ENCODE measurements around the gene AATK. TPM values are rescaled to one million over a fixed set of nuclear protein-coding genes. Genes with fewer than 3 reads are reported as not detected.

AATK gene
- total and polyA plus RNA-seq, 2 of the 13 experiments (the other 11 are each of a cell fraction or from before 2014, with no cell fraction given): 2.9 to 8.4 TPM

- TF ChIP-seq ATF3 (CRISPR knock-in tag; IDR thresholded peaks at IDR 0.05) (peak; percentile 58), ZNF556 (CRISPR knock-in tag; IDR thresholded peaks at IDR 0.05; ENCODE audit: borderline replicate concordance) (peak; percentile 99), NR2F2 (IDR thresholded peaks at IDR 0.05; ENCODE audit: borderline replicate concordance, low read depth) (peak; percentile 86), ATF7-NPFF (CRISPR knock-in tag; IDR thresholded peaks at IDR 0.05; ENCODE audit: low read depth) (peak; percentile 98), ZNF546 (CRISPR knock-in tag; conservative IDR thresholded peaks at IDR 0.05) (no peak), ZNF329 (CRISPR knock-in tag; IDR thresholded peaks at IDR 0.05; ENCODE audit: low read depth) (0 out of 2 replicates have a peak, but pooled peaks have one; percentile 44), SRSF1 (optimal IDR thresholded peaks at IDR 0.05; ENCODE audit: low read depth, low read length) (peak; percentile 75), ZNF331 (CRISPR knock-in tag; IDR thresholded peaks at IDR 0.05) (peak; percentile 96), ZBTB1 (CRISPR knock-in tag; IDR thresholded peaks at IDR 0.05; ENCODE audit: borderline replicate concordance) (no peak; the same call in 1 of the 2 replicates), ZNF574 (CRISPR knock-in tag; IDR thresholded peaks at IDR 0.05) (peak; percentile 91), HINFP (CRISPR knock-in tag; IDR thresholded peaks at IDR 0.05; ENCODE audit: low read depth) (peak; percentile 91), HNRNPLL (IDR thresholded peaks at IDR 0.05; ENCODE audit: low read depth, low read length, poor library complexity, severe bottlenecking) (peak; percentile 69), FOSL1 (CRISPR knock-in tag; IDR thresholded peaks at IDR 0.05; ENCODE audit: borderline replicate concordance) (peak; percentile 33; the same call in 1 of the 2 replicates), CBX5 (CRISPR knock-in tag; IDR thresholded peaks at IDR 0.05; ENCODE audit: borderline replicate concordance) (peak; percentile 99; the same call in 1 of the 2 replicates), DRAP1 (CRISPR knock-in tag; IDR thresholded peaks at IDR 0.05) (peak; percentile 78; the same call in 1 of the 2 replicates), RAD21 (CRISPR knock-in tag; IDR thresholded peaks at IDR 0.05) (peak; percentile 100), ZNF10 (CRISPR knock-in tag; IDR thresholded peaks at IDR 0.05; ENCODE audit: borderline replicate concordance, low read depth) (no peak), KAT2B (IDR thresholded peaks at IDR 0.05; ENCODE audit: borderline replicate concordance, low read depth, low read length) (no peak), ZNF652 (CRISPR knock-in tag; IDR thresholded peaks at IDR 0.05; ENCODE audit: borderline replicate concordance, low read depth) (peak; percentile 64; the same call in 1 of the 2 replicates), HDAC1 (CRISPR knock-in tag; IDR thresholded peaks at IDR 0.05) (peak; percentile 97), MAZ (IDR thresholded peaks at IDR 0.05; ENCODE audit: borderline replicate concordance, low read depth, low read length) (peak; percentile 94), MAZ (CRISPR knock-in tag; IDR thresholded peaks at IDR 0.05; ENCODE audit: low read depth) (peak; percentile 95), HIVEP1 (CRISPR knock-in tag; IDR thresholded peaks at IDR 0.05) (peak; percentile 88), MAX (IDR thresholded peaks at IDR 0.05) (peak; percentile 84)
Observed at GRCh38 chr17:81101614-81102306, 64.3 kb downstream of the AATK start (continued).

Data from HepG2 (cell line).